WERI-Rb-1 (cell line): Measurements from ENCODE around the gene APLP2.

ENCODE experiments used
- DNase-seq: peaks from one replicate; pipeline ENCODE4 v3.0.0-alpha.2; 2020
- H3K27ac ChIP-seq: fragments of 250-450 bp; sonication (Bioruptor Pico); 2 replicates; pipeline ENCODE4 v1.5.1; 2020; ENCODE audit warnings: mild to moderate bottlenecking, moderate library complexity
- H3K27me3 ChIP-seq: fragments of 250-450 bp; sonication (Bioruptor Pico); 2 replicates; pipeline ENCODE4 v1.5.1; 2021; ENCODE audit warnings: mild to moderate bottlenecking, low read depth, moderate library complexity; ENCODE audit not compliant: insufficient read depth, severe bottlenecking
- H3K36me3 ChIP-seq: fragments of 250-450 bp; sonication (Bioruptor Pico); 2 replicates; pipeline ENCODE4 v1.5.1; 2020; ENCODE audit warnings: mild to moderate bottlenecking, moderate library complexity
- H3K4me3 ChIP-seq: 2 replicates; pipeline ENCODE4 v1.5.1; 2011; ENCODE audit warnings: low read depth, mild to moderate bottlenecking, control low read depth, low read length
- H3K9me3 ChIP-seq: fragments of 250-450 bp; sonication (Bioruptor Pico); 2 replicates; pipeline ENCODE4 v1.5.1; 2021; ENCODE audit warnings: mild to moderate bottlenecking, moderate library complexity; ENCODE audit not compliant: severe bottlenecking
- TF ChIP-seq, protein P1 (sequence below): IDR thresholded peaks from 2 replicates; pipeline ENCODE4 v1.5.1; 2011; ENCODE audit warnings: low read depth, mild to moderate bottlenecking, control low read depth, inconsistent platforms, low read length

APLP2 gene

DNA sequence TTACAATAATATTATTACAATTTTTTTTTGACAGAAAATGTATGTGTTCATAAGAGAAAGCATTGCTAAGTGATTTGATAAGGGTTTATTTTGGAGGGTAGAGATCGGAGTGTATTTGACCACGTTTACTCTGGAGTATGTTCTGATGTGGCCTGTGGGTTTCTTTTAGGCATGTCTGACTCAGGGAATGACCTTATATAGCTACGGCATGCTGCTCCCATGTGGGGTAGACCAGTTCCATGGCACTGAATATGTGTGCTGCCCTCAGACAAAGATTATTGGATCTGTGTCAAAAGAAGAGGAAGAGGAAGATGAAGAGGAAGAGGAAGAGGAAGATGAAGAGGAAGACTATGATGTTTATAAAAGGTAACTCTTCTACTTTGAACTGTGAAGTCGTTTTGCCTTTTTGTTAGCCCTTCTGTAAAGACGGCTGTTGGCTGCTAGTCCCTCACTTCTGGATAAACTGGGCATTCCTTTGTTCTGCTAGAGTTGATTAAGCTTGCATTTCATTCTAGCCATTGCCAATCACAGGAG lies 51.8 kb downstream of the APLP2 start:
- H3K4me3 ChIP-seq: no peak overlapping the region
- H3K27ac ChIP-seq: no peak overlapping the region
- TF ChIP-seq, protein P1, sequence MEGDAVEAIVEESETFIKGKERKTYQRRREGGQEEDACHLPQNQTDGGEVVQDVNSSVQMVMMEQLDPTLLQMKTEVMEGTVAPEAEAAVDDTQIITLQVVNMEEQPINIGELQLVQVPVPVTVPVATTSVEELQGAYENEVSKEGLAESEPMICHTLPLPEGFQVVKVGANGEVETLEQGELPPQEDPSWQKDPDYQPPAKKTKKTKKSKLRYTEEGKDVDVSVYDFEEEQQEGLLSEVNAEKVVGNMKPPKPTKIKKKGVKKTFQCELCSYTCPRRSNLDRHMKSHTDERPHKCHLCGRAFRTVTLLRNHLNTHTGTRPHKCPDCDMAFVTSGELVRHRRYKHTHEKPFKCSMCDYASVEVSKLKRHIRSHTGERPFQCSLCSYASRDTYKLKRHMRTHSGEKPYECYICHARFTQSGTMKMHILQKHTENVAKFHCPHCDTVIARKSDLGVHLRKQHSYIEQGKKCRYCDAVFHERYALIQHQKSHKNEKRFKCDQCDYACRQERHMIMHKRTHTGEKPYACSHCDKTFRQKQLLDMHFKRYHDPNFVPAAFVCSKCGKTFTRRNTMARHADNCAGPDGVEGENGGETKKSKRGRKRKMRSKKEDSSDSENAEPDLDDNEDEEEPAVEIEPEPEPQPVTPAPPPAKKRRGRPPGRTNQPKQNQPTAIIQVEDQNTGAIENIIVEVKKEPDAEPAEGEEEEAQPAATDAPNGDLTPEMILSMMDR: no peak
- H3K9me3 ChIP-seq: no peaks in the 10 kb centered on the region
- no peak for DNase-seq
- H3K27me3 ChIP-seq: no peaks in the 10 kb centered on the region
- H3K36me3 ChIP-seq: peaks cover 28% of the 10 kb centered on the region

DNA sequence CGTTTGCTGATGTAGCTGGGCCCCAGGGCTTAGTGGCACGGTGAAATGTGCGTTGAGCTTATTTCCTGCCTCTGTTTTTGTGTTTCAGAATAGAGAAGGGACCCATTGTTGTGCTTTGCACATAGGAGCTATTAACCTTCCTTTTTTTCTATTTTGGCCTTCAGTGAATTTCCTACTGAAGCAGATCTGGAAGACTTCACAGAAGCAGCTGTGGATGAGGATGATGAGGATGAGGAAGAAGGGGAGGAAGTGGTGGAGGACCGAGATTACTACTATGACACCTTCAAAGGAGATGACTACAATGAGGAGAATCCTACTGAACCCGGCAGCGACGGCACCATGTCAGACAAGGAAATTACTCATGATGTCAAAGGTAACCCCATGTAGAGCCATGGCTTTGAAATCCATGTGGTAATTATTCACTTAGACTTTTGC lies 52.5 kb downstream of the APLP2 start:
- Histone ChIP-seq H3K27ac (no peak overlapping the region), H3K9me3 (no peaks in the 10 kb centered on the region), H3K4me3 (no peak overlapping the region), H3K36me3 (peaks cover 28% of the 10 kb centered on the region), H3K27me3 (no peaks in the 10 kb centered on the region)
- TF ChIP-seq, protein P1: no peak
- no peak for DNase-seq

DNA sequence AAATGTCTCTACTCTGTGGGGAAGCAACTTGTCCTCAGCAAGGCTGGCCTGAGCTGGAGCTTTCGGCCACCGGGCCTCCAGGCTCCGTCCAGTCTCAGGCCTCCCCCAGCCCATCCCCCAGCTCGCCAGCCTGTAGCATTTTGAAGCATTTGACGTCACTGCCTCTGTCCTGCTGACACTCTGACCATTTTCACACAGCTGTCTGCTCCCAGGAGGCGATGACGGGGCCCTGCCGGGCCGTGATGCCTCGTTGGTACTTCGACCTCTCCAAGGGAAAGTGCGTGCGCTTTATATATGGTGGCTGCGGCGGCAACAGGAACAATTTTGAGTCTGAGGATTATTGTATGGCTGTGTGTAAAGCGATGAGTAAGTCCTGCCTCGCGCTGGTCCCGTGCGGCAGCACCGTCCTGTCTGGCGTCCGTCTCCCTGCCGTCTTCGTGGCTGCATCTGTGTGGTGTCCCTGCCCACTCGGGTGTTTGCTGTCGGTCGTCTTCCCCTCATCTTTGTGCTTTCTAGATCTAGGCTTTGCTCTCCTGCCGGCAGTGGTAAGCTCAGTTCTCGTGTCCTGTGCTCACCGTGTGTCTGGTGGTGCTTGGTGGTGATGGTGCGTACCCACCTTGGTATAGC lies 53.8 kb downstream of the APLP2 start:
- TF ChIP-seq, protein P1: no peak
- H3K4me3 ChIP-seq: no peak overlapping the region
- no peaks in the 10 kb centered on the region for H3K9me3 ChIP-seq
- no peak overlapping the region for H3K27ac ChIP-seq
- H3K36me3 ChIP-seq: peaks cover 35% of the 10 kb centered on the region
- no peaks in the 10 kb centered on the region for H3K27me3 ChIP-seq
- no peak for DNase-seq

DNA sequence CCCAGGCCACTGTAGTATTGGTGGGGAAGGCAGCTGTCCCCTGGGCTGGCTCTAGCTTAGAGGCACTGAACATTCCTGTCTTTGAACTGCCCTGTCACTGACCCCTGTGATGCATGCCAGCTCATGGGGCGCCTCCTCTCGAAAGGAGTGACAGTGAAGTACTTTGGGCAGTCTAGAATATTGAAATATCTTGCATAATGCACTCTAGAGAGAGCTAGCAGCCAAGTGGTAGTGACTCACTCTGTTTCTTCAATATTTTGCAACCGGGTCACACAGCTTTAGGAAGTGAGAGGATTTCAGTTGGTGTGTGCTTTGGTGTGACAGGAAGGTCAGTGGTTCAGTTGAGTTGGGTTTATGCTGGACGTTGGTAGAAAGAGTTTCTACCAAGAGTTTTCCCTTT lies 54.4 kb downstream of the APLP2 start:
- Histone ChIP-seq H3K9me3 (no peaks in the 10 kb centered on the region), H3K4me3 (no peak overlapping the region), H3K27me3 (no peaks in the 10 kb centered on the region), H3K27ac (no peak overlapping the region), H3K36me3 (peaks cover 41% of the 10 kb centered on the region)
- TF ChIP-seq, protein P1: no peak
- DNase-seq: no peak

DNA sequence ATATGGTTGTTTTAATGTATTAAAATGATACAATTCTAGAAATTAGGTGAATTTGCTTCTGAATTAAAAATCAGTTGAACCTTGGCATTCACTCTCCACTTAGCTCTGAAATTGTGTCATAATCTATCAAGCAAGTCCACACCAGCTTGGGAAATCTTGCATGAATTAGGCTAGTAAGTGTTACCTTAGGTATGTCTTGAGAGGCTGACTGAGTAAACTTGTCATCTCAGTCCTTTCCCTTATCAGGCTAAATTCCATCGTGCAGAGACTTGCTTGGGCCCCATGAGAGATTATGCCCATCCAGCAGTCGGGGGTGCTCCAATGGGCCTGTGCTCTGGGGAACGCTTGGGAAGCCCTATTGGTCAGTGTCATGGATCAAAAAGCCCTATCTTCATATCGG lies 55.9 kb downstream of the APLP2 start:
- TF ChIP-seq, protein P1: no peak
- H3K27me3 ChIP-seq: no peaks in the 10 kb centered on the region
- no peak overlapping the region for H3K4me3 ChIP-seq
- no peak overlapping the region for H3K27ac ChIP-seq
- DNase-seq: no peak
- H3K9me3 ChIP-seq: no peaks in the 10 kb centered on the region
- peaks cover 44% of the 10 kb centered on the region for H3K36me3 ChIP-seq

DNA sequence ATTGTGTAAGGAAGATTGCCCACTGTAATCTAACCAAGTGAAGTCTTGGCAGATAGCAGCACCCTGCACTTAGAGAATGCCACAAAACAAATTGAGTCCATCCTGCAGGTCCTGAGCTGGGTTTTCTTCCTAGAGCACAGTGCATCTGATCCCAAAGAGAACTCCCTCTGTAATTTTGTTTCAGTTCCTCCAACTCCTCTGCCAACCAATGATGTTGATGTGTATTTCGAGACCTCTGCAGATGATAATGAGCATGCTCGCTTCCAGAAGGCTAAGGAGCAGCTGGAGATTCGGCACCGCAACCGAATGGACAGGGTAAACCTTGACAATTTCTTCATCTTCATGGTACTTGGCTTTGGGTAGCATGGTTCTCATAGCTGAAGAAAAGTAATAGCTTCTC lies 56.8 kb downstream of the APLP2 start:
- Histone ChIP-seq H3K9me3 (no peaks in the 10 kb centered on the region), H3K27me3 (no peaks in the 10 kb centered on the region), H3K36me3 (peaks cover 48% of the 10 kb centered on the region), H3K27ac (no peak overlapping the region), H3K4me3 (no peak overlapping the region)
- DNase-seq: no peak
- TF ChIP-seq, protein P1: no peak
